ENCODE results near the gene MANF.

The MANF gene

GRCh38 chr3:51390246-51391074 lies 5.4 kb downstream of the MANF start:
- no peak for DNase-seq (ENCODE audit: low read depth)

- DNase-seq (ENCODE audit: low read depth) = peak; percentile 67
Measured at GRCh38 chr3:51391075-51391565, 6.0 kb downstream of the MANF start, which contains the start of gene RBM15B. Gene RBM15B, plus strand, starts transcription at chr3:51391285. Its CDS starts 115 bp downstream, at chr3:51391400.

DNA sequence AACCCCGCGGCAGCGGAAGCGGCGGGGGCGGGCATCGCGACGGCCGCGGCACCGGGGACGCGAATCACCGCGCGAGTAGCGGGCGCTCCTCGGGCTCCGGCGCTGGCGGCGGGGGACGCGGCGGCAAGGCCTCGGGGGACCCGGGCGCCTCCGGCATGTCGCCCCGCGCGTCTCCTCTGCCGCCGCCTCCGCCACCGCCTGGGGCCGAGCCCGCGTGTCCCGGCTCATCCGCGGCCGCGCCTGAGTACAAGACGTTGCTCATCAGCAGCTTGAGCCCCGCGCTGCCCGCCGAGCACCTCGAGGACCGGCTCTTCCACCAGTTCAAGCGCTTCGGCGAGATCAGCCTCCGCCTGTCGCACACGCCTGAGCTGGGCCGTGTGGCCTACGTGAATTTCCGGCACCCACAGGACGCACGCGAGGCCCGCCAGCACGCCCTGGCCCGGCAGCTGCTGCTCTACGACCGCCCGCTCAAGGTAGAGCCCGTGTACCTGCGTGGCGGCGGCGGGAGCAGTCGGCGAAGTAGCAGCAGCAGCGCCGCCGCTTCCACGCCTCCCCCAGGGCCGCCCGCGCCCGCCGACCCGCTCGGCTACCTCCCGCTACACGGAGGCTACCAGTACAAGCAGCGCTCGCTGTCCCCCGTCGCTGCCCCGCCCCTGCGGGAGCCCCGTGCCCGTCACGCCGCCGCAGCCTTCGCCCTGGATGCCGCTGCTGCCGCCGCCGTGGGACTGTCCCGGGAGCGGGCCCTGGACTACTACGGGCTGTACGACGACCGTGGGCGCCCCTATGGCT lies 6.7 kb downstream of the MANF start:
- DNase-seq (ENCODE audit: low read depth) = no peak

GRCh38 chr3:51392355-51393133 lies 7.5 kb downstream of the MANF start:
- DNase-seq (ENCODE audit: low read depth) = no peak

GRCh38 chr3:51393134-51393495 lies 8.0 kb downstream of the MANF start:
- no peak for DNase-seq (ENCODE audit: low read depth)

- DNase-seq (ENCODE audit: low read depth) = no peak
Measured at GRCh38 chr3:51393564-51393963, 8.5 kb downstream of the MANF start.

DNA sequence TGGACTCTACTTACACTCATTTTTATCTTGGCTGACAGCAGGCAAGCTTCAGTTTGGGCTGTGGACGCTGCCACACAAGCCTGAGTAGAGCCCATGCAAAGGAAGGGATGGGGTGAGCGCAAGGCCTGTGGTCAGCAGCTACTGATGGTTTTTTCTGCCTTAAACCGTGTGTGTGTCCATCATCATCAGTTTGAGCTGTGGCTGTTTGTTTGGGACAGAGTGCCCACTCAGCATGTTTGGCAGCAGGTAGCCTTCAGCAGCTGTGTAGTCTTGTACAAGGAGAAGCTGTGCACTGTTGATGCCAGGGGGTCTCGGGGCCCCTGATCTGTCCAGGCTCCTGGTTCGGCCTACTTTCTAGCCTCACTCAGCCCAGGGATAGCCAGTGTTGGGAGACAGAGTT lies 9.4 kb downstream of the MANF start:
- DNase-seq (ENCODE audit: low read depth) = no peak

DNA sequence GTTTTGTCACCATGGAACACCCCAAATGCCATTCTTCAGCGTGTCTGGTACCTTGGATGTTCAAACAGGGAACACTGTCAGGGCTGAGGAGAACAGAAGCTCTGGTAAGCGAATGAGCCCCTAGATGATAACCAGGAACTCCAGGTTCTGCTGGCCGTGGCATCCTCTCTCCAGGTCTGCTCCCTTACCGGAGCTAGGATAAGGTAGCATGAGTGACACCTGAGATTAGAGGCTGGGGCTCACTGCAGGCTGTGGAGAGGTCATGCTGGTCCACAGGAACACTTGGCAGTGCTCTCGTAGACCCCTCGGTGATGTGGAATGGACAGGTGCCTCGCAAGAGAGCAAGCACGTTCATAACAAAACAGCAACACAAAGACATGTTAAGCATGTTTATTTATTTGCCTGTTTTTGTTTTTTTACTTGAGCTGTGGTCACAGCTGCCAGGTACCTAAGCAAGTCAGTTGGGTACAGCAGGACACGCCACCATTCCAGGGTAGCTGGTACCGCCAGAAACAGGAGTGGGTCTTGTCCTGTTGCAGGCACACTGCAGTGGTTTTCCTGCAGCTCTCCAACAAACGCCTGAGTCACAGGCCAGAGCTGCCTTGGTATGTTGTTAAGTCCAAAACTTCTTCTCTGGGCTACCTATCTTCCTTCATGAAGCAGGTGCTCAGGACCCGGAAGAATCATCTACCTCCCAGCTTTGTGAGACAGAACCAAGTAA lies 10.6 kb downstream of the MANF start:
- no peak for DNase-seq (ENCODE audit: low read depth)

DNA sequence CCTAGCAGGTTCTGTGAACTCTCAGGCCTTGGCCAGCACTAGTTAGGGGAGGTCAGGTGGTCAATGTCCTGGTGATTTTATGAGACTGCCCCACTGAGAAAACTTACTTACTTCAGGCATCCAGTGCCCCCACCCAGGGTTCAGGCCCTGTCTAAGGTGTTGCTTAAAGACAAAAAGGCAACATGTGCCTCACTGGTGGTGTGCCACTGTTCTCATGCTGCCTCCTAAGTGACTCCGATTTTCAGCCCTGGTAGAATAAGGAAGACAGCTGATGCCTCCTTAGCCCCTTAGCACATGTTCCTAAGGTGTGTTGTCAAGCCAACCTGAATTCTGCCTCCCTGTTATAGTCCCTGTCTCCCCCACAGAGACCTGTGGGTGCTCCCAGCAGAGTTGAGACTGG lies 11.3 kb downstream of the MANF start:
- no peak for DNase-seq (ENCODE audit: low read depth)

DNA sequence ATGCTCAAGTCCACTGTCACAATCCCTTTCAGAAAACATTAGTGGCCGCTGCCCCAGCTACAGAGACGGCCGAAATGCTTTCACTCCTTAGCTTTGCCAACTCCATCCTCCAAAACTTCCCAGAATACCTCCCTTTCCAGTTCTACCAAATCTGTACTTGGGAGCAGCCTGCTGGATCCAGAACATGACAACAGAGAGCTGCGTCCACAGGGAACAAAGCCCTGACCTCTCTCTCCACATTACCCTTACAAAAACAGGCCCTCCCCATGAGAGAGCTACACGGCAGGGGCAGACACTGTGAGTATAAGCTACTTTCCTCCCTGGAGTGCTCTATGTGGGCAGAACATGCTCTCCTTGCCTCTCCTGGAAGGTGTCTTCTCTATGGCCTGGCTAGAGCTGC lies 12.3 kb downstream of the MANF start:
- DNase-seq (ENCODE audit: low read depth) = no peak

- DNase-seq (ENCODE audit: low read depth) = no peak
Measured at GRCh38 chr3:51398595-51399310, 13.7 kb downstream of the MANF start.

- DNase-seq (ENCODE audit: low read depth) = no peak
Measured at GRCh38 chr3:51400166-51400565, 15.1 kb downstream of the MANF start.

DNA sequence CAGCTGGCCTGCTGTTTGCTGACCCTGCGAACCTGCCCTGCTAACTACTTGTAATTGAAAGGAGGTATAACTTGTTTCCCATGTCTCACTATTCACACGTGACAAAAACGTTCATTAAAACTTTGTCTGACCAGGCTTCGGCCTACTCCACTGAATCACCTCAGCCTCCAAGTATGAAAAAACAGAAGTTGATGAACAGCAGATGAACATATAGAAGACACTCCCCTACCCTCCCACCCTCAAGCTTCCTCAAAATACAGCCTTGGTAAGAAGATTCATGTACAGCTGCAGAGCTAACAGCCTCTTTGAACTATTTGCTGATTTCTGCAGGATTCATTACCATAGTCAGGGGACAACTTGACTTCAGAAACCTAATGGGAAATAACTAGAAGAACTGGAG lies 16.6 kb downstream of the MANF start:
- no peak for DNase-seq (ENCODE audit: low read depth)

- no peak for DNase-seq (ENCODE audit: low read depth)
Measured at GRCh38 chr3:51403675-51404074, 18.6 kb downstream of the MANF start.

- no peak for DNase-seq (ENCODE audit: low read depth)
Measured at GRCh38 chr3:51408021-51408420, 22.9 kb downstream of the MANF start.

GRCh38 chr3:51408813-51409212 lies 23.7 kb downstream of the MANF start:
- no peak for DNase-seq (ENCODE audit: low read depth)

DNA sequence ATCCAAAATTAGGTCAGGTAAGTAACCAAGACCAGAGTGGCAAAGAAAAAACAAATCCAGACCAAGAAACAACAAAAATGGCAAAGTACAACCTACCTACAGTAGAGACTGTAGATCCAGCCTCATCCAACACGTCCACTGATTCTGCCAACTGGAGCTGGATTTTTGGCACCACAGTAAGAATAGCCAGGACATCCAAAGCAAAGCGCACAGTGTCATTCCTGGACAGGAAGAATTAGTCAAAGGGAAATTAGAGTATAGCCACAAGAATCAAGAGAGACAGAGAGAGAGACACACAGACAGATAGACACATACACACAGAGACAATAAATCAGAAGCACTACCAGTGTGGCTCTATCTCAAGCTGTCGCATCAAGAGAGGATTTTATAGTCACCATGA lies 37.1 kb downstream of the MANF start:
- no peak for DNase-seq (ENCODE audit: low read depth)

- DNase-seq (ENCODE audit: low read depth) = no peak
Measured at GRCh38 chr3:51426921-51427320, 41.8 kb downstream of the MANF start.

GRCh38 chr3:51429138-51429537 lies 44.0 kb downstream of the MANF start:
- DNase-seq (ENCODE audit: low read depth) = no peak

- DNase-seq (ENCODE audit: low read depth) = no peak
Measured at GRCh38 chr3:51434110-51434509, 49.0 kb downstream of the MANF start.

- peak; percentile 11 for DNase-seq (ENCODE audit: low read depth)
Measured at GRCh38 chr3:51434746-51435327, 49.7 kb downstream of the MANF start.
